HEK293T (cell line): Measurements from ENCODE around the gene XKR3.
"Not testable (repeated sequence)": the region's sequence is repeated elsewhere in the genome, so short reads cannot be mapped to it uniquely, and the experiment has no call there.

ENCODE experiments used
- CTCF ChIA-PET: fragments of 350-600 bp; formaldehyde crosslinking; extraction: SDS; loops from one replicate; lab custom pipeline; 2021; ENCODE audit warnings: antibody characterized with exemption, inconsistent platforms; lab: Yijun Ruan, JAX
- POLR2A ChIA-PET: fragments of 350-600 bp; formaldehyde crosslinking; extraction: SDS; loops from one replicate; lab custom pipeline; 2020; ENCODE audit warnings: antibody characterized with exemption, inconsistent platforms; lab: Yijun Ruan, JAX
- DNase-seq: peaks from one replicate; pipeline ENCODE4 v3.0.0; 2012; ENCODE audit warnings: mixed read lengths; ENCODE audit errors: extremely low spot score
- ARNT ChIP-seq: fragments of 450-650 bp; IDR thresholded peaks from 2 replicates; pipeline ENCODE4 v1.6.1; 2017; ENCODE audit warnings: mild to moderate bottlenecking
- BHLHE40 ChIP-seq: fragments of 450-650 bp; IDR thresholded peaks from 2 replicates; pipeline ENCODE4 v1.6.1; 2016; ENCODE audit warnings: mild to moderate bottlenecking, moderate library complexity, borderline replicate concordance
- CTBP1 ChIP-seq: fragments of 450-650 bp; IDR thresholded peaks from 2 replicates; pipeline ENCODE4 v1.6.1; 2016; ENCODE audit warnings: borderline replicate concordance
- ELF4 ChIP-seq: fragments of 450-650 bp; IDR thresholded peaks from 2 replicates; pipeline ENCODE4 v1.6.1; 2017; ENCODE audit warnings: antibody characterized with exemption
- FOXA1 ChIP-seq: fragments of 450-650 bp; IDR thresholded peaks from 2 replicates; pipeline ENCODE4 v1.6.1; 2016; ENCODE audit warnings: mild to moderate bottlenecking
- FOXK2 ChIP-seq: fragments of 450-650 bp; IDR thresholded peaks from 2 replicates; pipeline ENCODE4 v1.6.1; 2016; ENCODE audit warnings: mild to moderate bottlenecking
- FOXM1 ChIP-seq: fragments of 450-650 bp; IDR thresholded peaks from 2 replicates; pipeline ENCODE4 v1.6.1; 2017; ENCODE audit warnings: mild to moderate bottlenecking, borderline replicate concordance
- HDGF ChIP-seq: fragments of 450-650 bp; IDR thresholded peaks from 2 replicates; pipeline ENCODE4 v1.6.1; 2017; ENCODE audit warnings: antibody characterized with exemption, borderline replicate concordance
- L3MBTL2 ChIP-seq: fragments of 450-650 bp; conservative IDR thresholded peaks from 2 replicates; pipeline ENCODE4 v1.6.1; 2016; ENCODE audit warnings: mild to moderate bottlenecking
- LEF1 ChIP-seq: fragments of 450-650 bp; IDR thresholded peaks from 2 replicates; pipeline ENCODE4 v1.6.1; 2017; ENCODE audit warnings: mild to moderate bottlenecking, borderline replicate concordance
- NFRKB ChIP-seq: fragments of 450-650 bp; IDR thresholded peaks from 2 replicates; pipeline ENCODE4 v1.6.1; 2016; ENCODE audit warnings: mild to moderate bottlenecking, moderate library complexity
- SP1 ChIP-seq: fragments of 450-650 bp; IDR thresholded peaks from 2 replicates; pipeline ENCODE4 v1.6.1; 2017
- SUZ12 ChIP-seq: fragments of 450-650 bp; IDR thresholded peaks from 2 replicates; pipeline ENCODE4 v1.6.1; 2016; ENCODE audit warnings: mild to moderate bottlenecking
- TARDBP ChIP-seq: fragments of 450-650 bp; IDR thresholded peaks from 2 replicates; pipeline ENCODE4 v1.6.1; 2016
- ZNF384 ChIP-seq: fragments of 450-650 bp; IDR thresholded peaks from 2 replicates; pipeline ENCODE4 v1.6.1; 2016
- TF ChIP-seq, protein P1 (sequence below): fragments of 450-650 bp; IDR thresholded peaks from 2 replicates; pipeline ENCODE4 v1.6.1; 2016

The XKR3 gene

DNA sequence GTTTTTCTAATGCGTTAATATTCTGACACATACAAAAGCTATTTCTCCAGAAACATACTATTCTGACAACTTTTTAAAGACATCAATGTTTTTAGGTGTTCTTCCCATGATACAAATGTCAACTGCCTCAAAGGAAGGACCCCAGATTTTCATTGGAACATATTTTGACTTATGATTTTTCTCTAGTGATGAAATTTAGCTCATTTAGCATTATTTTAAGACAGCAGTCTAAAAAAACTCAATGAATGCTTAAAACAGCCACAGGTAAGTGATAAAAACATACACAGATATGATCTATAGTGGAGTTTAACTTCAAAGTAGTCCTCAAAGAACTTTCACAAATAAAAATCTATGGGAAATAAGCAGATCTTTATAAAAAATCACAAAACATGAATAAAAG lies 24.9 kb downstream of the XKR3 start:
- CTCF ChIA-PET, result no interaction called here
- DNase-seq, result no peak
- TF ChIP-seq CTBP1, result no peak
- TF ChIP-seq FOXM1, result no peak
- no peak for TF ChIP-seq SUZ12
- no peak for TF ChIP-seq NFRKB
- no peak for TF ChIP-seq TARDBP
- TF ChIP-seq ZNF384, result no peak
- TF ChIP-seq SP1, result no peak
- TF ChIP-seq ELF4, result no peak
- no peak for TF ChIP-seq L3MBTL2
- TF ChIP-seq BHLHE40, result no peak
- TF ChIP-seq HDGF, result no peak
- TF ChIP-seq, protein P1, sequence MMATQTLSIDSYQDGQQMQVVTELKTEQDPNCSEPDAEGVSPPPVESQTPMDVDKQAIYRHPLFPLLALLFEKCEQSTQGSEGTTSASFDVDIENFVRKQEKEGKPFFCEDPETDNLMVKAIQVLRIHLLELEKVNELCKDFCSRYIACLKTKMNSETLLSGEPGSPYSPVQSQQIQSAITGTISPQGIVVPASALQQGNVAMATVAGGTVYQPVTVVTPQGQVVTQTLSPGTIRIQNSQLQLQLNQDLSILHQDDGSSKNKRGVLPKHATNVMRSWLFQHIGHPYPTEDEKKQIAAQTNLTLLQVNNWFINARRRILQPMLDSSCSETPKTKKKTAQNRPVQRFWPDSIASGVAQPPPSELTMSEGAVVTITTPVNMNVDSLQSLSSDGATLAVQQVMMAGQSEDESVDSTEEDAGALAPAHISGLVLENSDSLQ, result no peak
- TF ChIP-seq FOXK2, result no peak
- no peak for TF ChIP-seq FOXA1
- TF ChIP-seq LEF1, result no peak
- TF ChIP-seq ARNT, result no peak
- POLR2A ChIA-PET, result no interaction called here

DNA sequence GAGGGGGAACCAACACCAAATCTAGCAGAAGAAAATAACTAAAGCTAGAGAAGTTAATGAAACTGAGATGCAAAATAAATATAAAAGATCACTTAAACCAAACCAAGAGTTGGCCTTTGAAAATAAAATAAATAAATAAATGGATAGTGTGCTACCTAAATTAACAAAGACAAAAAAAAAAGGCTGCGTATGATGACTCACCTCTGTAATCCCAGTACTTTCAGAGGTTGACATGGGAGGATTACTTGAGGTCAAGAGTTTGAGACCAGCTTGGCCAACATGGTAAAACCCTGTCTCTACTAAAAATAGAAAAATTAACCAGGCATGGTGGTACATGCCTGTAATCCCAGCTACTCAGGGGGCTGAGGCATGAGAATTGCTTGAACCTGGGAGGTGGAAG lies 29.7 kb downstream of the XKR3 start:
- CTCF ChIA-PET, DNase-seq, POLR2A ChIA-PET: not testable (repeated sequence)

DNA sequence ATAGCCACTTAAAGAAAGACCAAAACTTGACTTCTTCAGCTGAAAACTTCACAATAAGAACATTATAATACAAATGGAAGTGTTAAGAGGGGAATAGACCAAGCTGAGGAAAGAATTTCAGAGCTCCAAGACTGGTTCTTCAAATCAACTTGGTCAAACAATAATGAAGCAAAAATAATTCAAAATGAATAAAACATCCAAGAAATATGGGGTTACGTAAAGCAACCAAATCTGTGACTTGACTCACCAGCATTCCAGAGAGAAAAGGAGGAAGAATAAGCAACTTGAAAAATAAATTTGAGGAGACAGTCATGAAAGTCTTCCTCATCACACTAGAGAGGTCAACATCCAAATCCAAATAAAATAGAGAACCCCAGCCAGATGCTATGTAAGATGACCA lies 31.4 kb downstream of the XKR3 start:
- TF ChIP-seq ZNF384, result no peak
- no peak for TF ChIP-seq L3MBTL2
- TF ChIP-seq HDGF, result no peak
- ChIA-PET POLR2A (no interaction called here), CTCF (no interaction called here)
- DNase-seq, result no peak

DNA sequence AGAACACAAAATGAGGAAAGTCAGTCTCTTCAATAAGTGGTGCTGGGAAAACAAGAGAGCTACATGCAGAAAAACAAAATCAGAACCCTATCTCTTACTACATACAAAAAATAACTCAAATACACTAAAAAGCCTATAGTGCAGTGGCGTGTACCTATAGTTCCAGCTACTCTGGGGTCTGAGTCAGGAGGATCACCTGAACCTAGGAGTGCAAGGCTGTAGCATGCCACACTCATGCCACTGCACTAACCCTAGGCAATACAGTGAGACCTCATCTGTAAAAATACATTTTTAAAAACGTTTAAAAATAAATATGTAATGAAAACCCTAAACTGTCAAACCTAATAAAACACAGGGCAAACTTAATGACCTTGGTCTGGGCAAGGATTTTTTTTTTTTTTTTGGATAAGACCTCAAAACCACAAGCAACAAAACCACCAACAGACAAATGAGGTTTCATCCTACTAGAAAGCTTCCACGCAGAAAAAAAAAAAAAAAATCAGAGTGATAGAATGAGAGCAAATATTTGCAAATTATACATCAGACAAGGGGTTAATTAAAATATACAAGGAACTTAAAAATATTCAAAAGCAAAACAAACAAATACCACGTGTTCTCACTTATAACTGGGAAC lies 35.2 kb downstream of the XKR3 start:
- ChIA-PET POLR2A (no interaction called here), CTCF (no interaction called here)
- DNase-seq, result no peak
- no peak for TF ChIP-seq NFRKB
- no peak for TF ChIP-seq TARDBP
- TF ChIP-seq, protein P1, result no peak
- TF ChIP-seq FOXM1, result no peak
- no peak for TF ChIP-seq FOXA1
- TF ChIP-seq FOXK2, result no peak
- TF ChIP-seq ELF4, result no peak
- no peak for TF ChIP-seq SUZ12
- no peak for TF ChIP-seq CTBP1
- TF ChIP-seq ARNT, result no peak
- TF ChIP-seq ZNF384, result no peak
- no peak for TF ChIP-seq BHLHE40
- TF ChIP-seq L3MBTL2, result no peak
- TF ChIP-seq HDGF, result no peak

DNA sequence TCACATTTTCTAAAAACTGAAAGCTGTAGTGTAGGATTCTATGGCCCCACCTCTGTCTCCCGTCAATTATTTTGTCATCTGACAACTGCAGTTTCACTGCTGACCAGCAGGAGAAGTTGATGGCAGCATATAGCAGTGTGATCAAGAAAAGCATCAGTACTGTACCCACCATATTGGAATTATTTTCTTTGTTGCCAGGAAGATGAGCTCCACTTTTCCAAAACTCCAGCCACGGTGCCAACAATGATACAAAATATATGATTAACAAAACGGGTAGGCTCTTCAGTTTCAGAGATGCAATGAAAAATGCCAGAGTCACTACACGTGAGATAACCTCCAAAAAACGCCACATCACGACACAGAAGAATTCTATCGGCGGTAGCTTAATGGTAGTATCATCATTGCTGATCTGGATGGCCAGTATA lies 41.3 kb downstream of the XKR3 start:
- DNase-seq, result peak; percentile 39
- ChIA-PET CTCF (interaction anchor here (0.6 kb wide), 2 partner anchors 9 to 112 kb away, joined by 3 to 4 read pairs; no protein-coding TSS in a partner anchor), POLR2A (no interaction called here)
- TF ChIP-seq SUZ12 (no peak), ARNT (no peak), SP1 (no peak), FOXA1 (no peak), FOXM1 (no peak), ZNF384 (no peak), BHLHE40 (no peak), ELF4 (no peak), CTBP1 (no peak), L3MBTL2 (no peak), FOXK2 (no peak)
- TF ChIP-seq, protein P1, result no peak

DNA sequence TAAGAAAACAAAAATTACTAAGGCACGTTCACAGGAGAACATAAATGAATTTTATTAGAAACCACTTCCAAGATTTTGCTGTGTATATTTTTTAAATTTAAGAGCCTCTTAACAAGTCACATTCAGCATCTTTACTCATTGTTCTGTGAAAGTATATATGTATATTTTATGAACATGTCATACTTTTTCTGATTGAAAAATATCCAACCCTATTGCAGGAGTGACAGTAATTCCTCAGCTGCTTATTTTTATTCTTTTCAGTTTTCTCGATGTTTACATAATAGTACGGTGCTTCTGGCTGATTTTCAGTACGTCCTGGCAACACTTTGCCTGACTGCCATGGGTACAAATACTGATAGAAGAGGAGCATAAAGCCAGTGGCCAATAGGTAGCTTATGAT lies 41.8 kb downstream of the XKR3 start:
- TF ChIP-seq, protein P1, result no peak
- TF ChIP-seq CTBP1, result no peak
- TF ChIP-seq SP1, result no peak
- no peak for TF ChIP-seq SUZ12
- TF ChIP-seq FOXA1, result no peak
- TF ChIP-seq ZNF384, result no peak
- no peak for TF ChIP-seq L3MBTL2
- TF ChIP-seq NFRKB, result no peak
- no peak for TF ChIP-seq BHLHE40
- no peak for DNase-seq
- CTCF ChIA-PET, result interaction anchor here (0.6 kb wide), 1 partner anchor 112 kb away, joined by 3 read pairs; no protein-coding TSS in a partner anchor
- POLR2A ChIA-PET, result no interaction called here
